Heart right ventricle (tissue), 16 donors: Measurements from ENCODE around the gene NARS2. TPM values are rescaled to one million over a fixed set of nuclear protein-coding genes. Genes with fewer than 3 reads are reported as not detected.

ENCODE experiments used
- ATAC-seq, 8 donors: fragments of 200-7000 bp; cut with Tn5 transposase; one replicate each; pipeline ENCODE4 v1.9.1; 2020; ENCODE audit warnings: mild to moderate bottlenecking in 8 of 8, moderate library complexity in 8 of 8, moderate number of reproducible peaks in 1 of 8
- DNase-seq, 2 donors: peaks; one replicate each; pipeline ENCODE4 v3.0.0-alpha.2; 2020
- H3K27ac ChIP-seq, 10 donors: fragments of 200-600 bp; sonication (generic) in 2 of 10; one replicate each; pipeline versions ENCODE4 v1.5.0 to v1.8.0; 2020 to 2022; ENCODE audit warnings: mild to moderate bottlenecking in 3 of 10
- H3K27me3 ChIP-seq, 7 donors: fragments of 200-600 bp; one replicate each; pipeline ENCODE4 v1.8.0; 2021 to 2022; ENCODE audit warnings: mild to moderate bottlenecking in 2 of 7
- H3K36me3 ChIP-seq, 9 donors: fragments of 200-600 bp; sonication (generic) in 1 of 9; one replicate each; pipeline versions ENCODE4 v1.5.0 to v1.8.0; 2020 to 2022; ENCODE audit warnings: mild to moderate bottlenecking in 2 of 9
- H3K4me1 ChIP-seq, 9 donors: fragments of 200-600 bp; sonication (generic) in 1 of 9; one replicate each; pipeline versions ENCODE4 v1.5.0 to v1.8.0; 2020 to 2022; ENCODE audit warnings: mild to moderate bottlenecking in 4 of 9
- H3K4me3 ChIP-seq, 10 donors: fragments of 200-600 bp; sonication (generic) in 2 of 10; one replicate each; pipeline versions ENCODE4 v1.5.0 to v1.8.0; 2020 to 2022; ENCODE audit warnings: mild to moderate bottlenecking in 7 of 10, moderate library complexity in 2 of 10
- H3K9me3 ChIP-seq, 11 donors: fragments of 200-600 bp in 10 of 11; sonication (generic) in 2 of 11; one replicate each; pipeline versions ENCODE4 v1.5.0 to v1.8.0; 2013 to 2022; ENCODE audit warnings: mild to moderate bottlenecking in 2 of 11, control low read depth in 1 of 11, moderate library complexity in 1 of 11
- WGBS, 2 donors: extraction: QIAGEN DNeasy Blood & Tissue Kit; methylation state at CpG; one replicate each; pipeline ENCODE4 v1.1.7; 2013; ENCODE audit warnings: inconsistent platforms in 1 of 2; 5-methylcytosine and 5-hydroxymethylcytosine counted together
- intact Hi-C, 10 donors: fragments of 100-400 bp; cut with DNase I; formaldehyde crosslinking; loops; one replicate each; pipeline versions ENCODE4 v1.11.1 to v1.14.2; 2022
- polyA plus RNA-seq, 2 donors: library from polyadenylated mRNA; stranded (reverse); fragments of 200-250 nt; gene quantifications; one replicate each; pipeline ENCODE4 v1.2.3, GENCODE V29; 2013
- total RNA-seq, 10 donors: library from RNA; stranded (reverse); fragmentation: NEBNext Ultra II Directional in 3 of 10; extraction: Animal tissue kit (Norgen Biotek cat#: 25700) in 3 of 10; gene quantifications; one replicate each; pipeline versions ENCODE4 v1.2.1 to v1.2.4, GENCODE V29; 2021 to 2023
- TF ChIP-seq, protein P1 (sequence below), 9 donors: fragments of 200-600 bp; sonication (generic) in 2 of 9; IDR thresholded peaks; one replicate each; pipeline versions ENCODE4 v1.5.0 to v1.8.0; 2021 to 2022; ENCODE audit warnings: antibody characterized with exemption in 9 of 9, mild to moderate bottlenecking in 5 of 9, moderate library complexity in 1 of 9
- donor health status: Arrhythmogenic right ventricular cardiomyopathy.
- donor health status: ischemic (EF 13 %, LVEDD 7.1; RV severe dilation, severe dysfunction).
- donor health status: healthy with polysubstance abuse.
- donor health status: DM: no; HTN: yes; CAD: no.
- donor health status: DM: no; HTN: no; CAD: no.
- donor health status: ischemic (EF 25% LVEDD 6.9; RV normal size, moderate dysfunction).
- donor health status: ischemic (EF 25% LVEDD 5.7; RV mildly dilated, moderate dysfunction).
- donor health status: healthy.
- donor health status: DM: yes; HTN: yes; CAD: no.
- donor health status: Ischemic cardiomyopathy.
- donor health status: ischemic (EF 35%, LVEDD 5.7; RV mildly dilated, moderate dysfunction).
- donor health status: nonischemic (EF 11% LVEDD 7.7; RV severe dilation, severe dysfunction).
- donor health status: DM: yes; HTN: yes; CAD: no.
- donor health status: PGD.
- donor health status: ischemic (EF 29% LVEDD 5.4; RV normal size, mild dysfunction).
- donor health status: nonischemic (EF 23%, LVEDD 6.1; RV moderate dilation, normal function).

The NARS2 gene
- total and polyA plus RNA-seq, 12 donors, result 12.4 to 20.1 (median 16.7) TPM

DNA sequence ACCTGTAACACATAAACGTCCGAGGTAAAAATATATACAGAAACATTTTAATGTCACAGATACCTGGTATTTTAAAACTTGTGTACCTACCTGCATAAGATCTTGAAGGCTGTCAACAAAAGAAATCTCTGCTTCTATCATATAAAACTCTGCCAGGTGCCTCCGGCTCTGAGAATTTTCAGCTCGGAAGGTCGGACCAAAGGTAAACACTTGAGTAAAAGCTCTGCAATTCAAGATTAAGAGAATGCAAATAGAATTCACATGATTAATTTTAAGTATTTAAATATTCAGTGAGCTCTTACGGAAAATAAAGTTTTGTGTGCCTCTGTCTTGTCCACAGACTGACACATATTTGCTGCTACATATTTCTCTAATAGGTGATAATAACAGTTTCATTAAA lies 81.7 kb downstream of the NARS2 start:
- H3K36me3 ChIP-seq, result peaks cover 0 to 18% (median 0%) of the 10 kb centered on the region in 9 donors
- H3K4me3 ChIP-seq, result no peak overlapping the region
- H3K4me1 ChIP-seq, result peaks cover 0 to 17% (median 9%) of the 10 kb centered on the region in 9 donors
- H3K9me3 ChIP-seq, result no peaks in the 10 kb centered on the region
- no peak for DNase-seq
- H3K27me3 ChIP-seq, result no peaks in the 10 kb centered on the region
- WGBS, 2 donors, result 90 to 95% methylated on average over 6 of the region's 6 CpGs
- no peak overlapping the region for H3K27ac ChIP-seq
- TF ChIP-seq, protein P1, sequence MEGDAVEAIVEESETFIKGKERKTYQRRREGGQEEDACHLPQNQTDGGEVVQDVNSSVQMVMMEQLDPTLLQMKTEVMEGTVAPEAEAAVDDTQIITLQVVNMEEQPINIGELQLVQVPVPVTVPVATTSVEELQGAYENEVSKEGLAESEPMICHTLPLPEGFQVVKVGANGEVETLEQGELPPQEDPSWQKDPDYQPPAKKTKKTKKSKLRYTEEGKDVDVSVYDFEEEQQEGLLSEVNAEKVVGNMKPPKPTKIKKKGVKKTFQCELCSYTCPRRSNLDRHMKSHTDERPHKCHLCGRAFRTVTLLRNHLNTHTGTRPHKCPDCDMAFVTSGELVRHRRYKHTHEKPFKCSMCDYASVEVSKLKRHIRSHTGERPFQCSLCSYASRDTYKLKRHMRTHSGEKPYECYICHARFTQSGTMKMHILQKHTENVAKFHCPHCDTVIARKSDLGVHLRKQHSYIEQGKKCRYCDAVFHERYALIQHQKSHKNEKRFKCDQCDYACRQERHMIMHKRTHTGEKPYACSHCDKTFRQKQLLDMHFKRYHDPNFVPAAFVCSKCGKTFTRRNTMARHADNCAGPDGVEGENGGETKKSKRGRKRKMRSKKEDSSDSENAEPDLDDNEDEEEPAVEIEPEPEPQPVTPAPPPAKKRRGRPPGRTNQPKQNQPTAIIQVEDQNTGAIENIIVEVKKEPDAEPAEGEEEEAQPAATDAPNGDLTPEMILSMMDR (IDR thresholded peaks at IDR 0.05), result no peak
- intact Hi-C loops, result no loop called here
- ATAC-seq, result no peak

DNA sequence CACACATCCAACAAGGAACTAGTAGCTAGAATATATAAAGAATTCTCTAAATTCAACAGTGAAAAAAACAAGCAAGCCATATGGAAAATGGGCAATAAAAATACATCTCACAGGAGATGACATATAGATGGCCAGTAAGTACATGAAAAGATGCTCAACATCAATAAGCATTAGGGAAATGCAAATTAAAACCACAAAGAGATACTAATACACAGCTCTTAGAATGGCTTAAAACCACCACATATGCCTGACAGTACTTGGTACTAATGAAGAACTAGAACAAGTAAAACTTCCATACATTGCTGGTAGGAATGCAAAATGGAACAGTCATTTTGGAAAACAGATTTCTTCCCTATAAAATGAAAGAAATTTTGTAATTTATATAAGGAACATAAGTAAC lies 85.5 kb downstream of the NARS2 start:
- Histone ChIP-seq H3K27me3 (no peaks in the 10 kb centered on the region), H3K4me1 (no peaks in the 10 kb centered on the region), H3K9me3 (peaks cover 0 to 5% (median 0%) of the 10 kb centered on the region in 11 donors), H3K4me3 (no peak overlapping the region), H3K27ac (no peak overlapping the region), H3K36me3 (peaks cover 0 to 25% (median 0%) of the 10 kb centered on the region in 9 donors)
- ATAC-seq (no peak), DNase-seq (no peak)
- intact Hi-C loops, result no loop called here
- TF ChIP-seq, protein P1 (IDR thresholded peaks at IDR 0.05), result no peak

- Histone ChIP-seq H3K9me3 (peaks cover 0 to under 1% (median 0%) of the 10 kb centered on the region in 11 donors), H3K27ac (no peak overlapping the region), H3K4me3 (no peak overlapping the region), H3K27me3 (no peaks in the 10 kb centered on the region), H3K4me1 (no peaks in the 10 kb centered on the region), H3K36me3 (peaks cover 0 to 21% (median 0%) of the 10 kb centered on the region in 9 donors)
- no peak for DNase-seq
- intact Hi-C loops, result loop anchor here in 1 of 10 donors (10.0 kb wide), 1 partner anchor 46 kb away; no protein-coding TSS in a partner anchor
- 99 to 100% methylated on average over 2 of the region's 2 CpGs for WGBS, 2 donors
- TF ChIP-seq, protein P1 (IDR thresholded peaks at IDR 0.05), result no peak
- ATAC-seq, result no peak
These were observed 96.1 kb downstream of the NARS2 start for GRCh38 chr11:78478536-78478935.

- ATAC-seq, result peak in 4 of 8 donors; percentile 31 to 73 (median 51)
- TF ChIP-seq, protein P1 (IDR thresholded peaks at IDR 0.05), result no peak
- H3K27me3 ChIP-seq, result no peaks in the 10 kb centered on the region
These were observed 98.6 kb downstream of the NARS2 start for GRCh38 chr11:78476066-78476465.

More at GRCh38 chr11:78476066-78476465, 98.6 kb downstream of the NARS2 start:
- WGBS, 2 donors, result 31 to 72% methylated on average over 1 of the region's 1 CpG
- peaks cover 0 to 21% (median 0%) of the 10 kb centered on the region in 9 donors for H3K36me3 ChIP-seq
- no peak overlapping the region for H3K27ac ChIP-seq
- H3K4me1 ChIP-seq, result no peaks in the 10 kb centered on the region
- DNase-seq, result no peak
- no peak overlapping the region for H3K4me3 ChIP-seq
- peaks cover 0 to 5% (median 0%) of the 10 kb centered on the region in 11 donors for H3K9me3 ChIP-seq
- intact Hi-C loops, result loop anchor here in 1 of 10 donors (10.0 kb wide), 1 partner anchor 49 kb away; no protein-coding TSS in a partner anchor
